Choroid plexus epithelial cell (primary cell): Measurements from ENCODE around the gene WDR90.

Experiments used
- DNase-seq: peaks from one replicate; pipeline ENCODE4 v3.0.0-alpha.2; 2010; ENCODE audit warnings: low read depth
- H3K4me3 ChIP-seq: 2 replicates; pipeline ENCODE4 v1.5.1; 2011; ENCODE audit warnings: low read depth, mild to moderate bottlenecking, control low read depth, low read length, moderate library complexity
- CTCF ChIP-seq: conservative IDR thresholded peaks from 2 replicates; pipeline ENCODE4 v1.5.1; 2011; ENCODE audit warnings: low read depth, mild to moderate bottlenecking, control low read depth, inconsistent platforms, low read length, moderate library complexity

The WDR90 gene

GRCh38 chr16:621526-622105 lies 27.5 kb upstream of the WDR90 start:
- DNase-seq: no peak
- H3K4me3 ChIP-seq: no peak overlapping the region
- TF ChIP-seq CTCF: no peak

DNA sequence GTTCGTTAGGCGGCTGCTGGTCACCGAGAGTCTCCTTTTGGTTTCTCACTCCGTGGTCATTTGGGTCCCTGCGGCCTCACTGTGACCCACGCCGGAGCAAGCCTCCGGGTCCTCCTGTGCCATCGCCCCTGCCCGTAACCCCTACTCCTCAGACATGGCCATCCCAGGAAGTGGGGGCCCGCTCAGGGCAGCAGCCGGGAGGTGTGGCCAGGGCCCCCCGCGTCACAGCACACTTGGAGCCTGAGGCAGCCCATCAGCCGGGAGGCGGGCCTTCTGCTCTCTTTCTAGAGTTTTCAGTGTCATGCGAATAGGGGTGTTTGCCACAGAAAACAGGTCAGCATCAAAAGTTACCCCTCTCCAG lies 26.3 kb upstream of the WDR90 start:
- no peak overlapping the region for H3K4me3 ChIP-seq
- TF ChIP-seq CTCF: no peak
- DNase-seq: no peak

GRCh38 chr16:624526-625070 lies 24.6 kb upstream of the WDR90 start:
- no peak for TF ChIP-seq CTCF
- DNase-seq: no peak
- H3K4me3 ChIP-seq: no peak overlapping the region

DNA sequence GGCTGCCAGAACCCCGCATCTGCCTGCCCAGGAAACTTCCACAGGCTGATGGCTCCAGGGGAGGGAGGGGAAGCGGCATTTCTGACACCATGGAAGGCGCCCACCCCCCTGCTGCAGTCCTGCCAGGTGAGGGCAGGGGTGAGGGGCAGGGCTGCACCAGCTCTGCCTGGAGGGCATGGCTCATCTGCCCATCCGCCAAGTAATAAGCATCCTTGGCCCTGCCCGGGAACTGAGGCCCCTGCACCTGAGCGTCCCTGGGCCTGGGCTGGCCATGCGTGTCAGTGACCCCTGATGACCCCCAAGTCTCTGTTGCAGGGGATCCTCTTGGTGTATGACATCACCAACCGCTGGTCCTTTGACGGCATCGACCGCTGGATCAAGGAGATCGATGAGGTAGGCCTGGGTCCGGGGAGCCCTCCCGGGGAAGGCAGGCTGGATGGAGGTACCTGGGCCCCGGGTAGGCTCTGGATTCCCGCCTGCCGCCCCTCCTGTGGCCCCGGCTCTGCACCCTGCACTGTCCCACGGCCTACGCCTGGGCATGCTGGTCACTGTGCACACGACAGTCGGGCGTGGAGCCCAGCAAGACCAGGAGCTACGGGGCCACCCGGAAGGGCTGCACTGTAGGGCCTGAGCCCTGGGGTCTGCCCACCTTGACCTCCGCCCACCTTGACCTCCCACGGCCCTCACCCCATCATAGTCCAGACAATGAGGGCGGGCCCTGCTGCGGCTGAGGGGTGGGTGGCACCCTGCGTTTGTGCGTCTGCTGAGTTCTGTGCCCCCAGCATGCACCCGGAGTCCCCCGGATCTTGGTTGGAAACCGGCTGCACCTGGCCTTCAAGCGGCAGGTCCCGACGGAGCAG lies 23.8 kb upstream of the WDR90 start:
- H3K4me3 ChIP-seq: no peak overlapping the region
- no peak for TF ChIP-seq CTCF
- DNase-seq: no peak

GRCh38 chr16:625977-626765 lies 23.0 kb upstream of the WDR90 start:
- no peak overlapping the region for H3K4me3 ChIP-seq
- no peak for TF ChIP-seq CTCF
- DNase-seq: no peak

DNA sequence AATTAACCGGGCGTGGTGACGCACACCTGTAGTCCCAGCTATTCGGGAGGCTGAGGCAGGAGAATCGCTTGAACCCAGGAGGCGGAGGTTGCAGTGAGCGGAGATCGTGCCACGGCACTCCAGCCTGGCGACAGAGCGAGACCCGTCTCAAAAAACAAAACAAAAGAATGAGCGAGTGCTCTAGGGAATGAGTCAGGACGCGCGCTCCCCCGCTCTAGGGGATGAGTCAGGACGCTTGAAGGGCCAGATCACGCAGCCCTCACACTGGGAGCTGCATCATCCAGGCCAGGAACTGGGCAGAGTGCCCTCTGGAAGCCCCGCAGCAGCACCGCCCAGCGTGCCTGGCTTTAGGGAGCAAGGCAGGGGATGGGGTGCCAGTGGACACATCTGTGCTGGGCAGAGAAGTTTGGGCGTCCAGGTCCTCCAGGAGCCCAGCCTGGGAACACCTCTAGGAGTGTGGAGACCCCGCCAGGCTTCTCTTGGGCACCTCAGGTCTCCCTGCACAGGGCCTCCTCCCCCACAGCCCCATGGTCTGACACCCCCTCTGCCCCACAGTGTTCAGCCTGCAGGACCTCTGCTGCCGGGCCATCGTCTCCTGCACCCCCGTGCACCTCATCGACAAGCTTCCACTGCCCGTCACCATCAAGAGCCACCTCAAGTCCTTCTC lies 22.2 kb upstream of the WDR90 start:
- no peak for TF ChIP-seq CTCF
- DNase-seq: peak; percentile 96
- no peak overlapping the region for H3K4me3 ChIP-seq
